A549 treated with AZD2906 at 1 μM for 4 hours (cell line): ENCODE data around the gene CAMK4. TPM values are rescaled to one million over a fixed set of nuclear protein-coding genes. Genes with fewer than 3 reads are reported as not detected.

Source experiments
- total RNA-seq: library from RNA; stranded (reverse); fragments of 200-300 nt; extraction: Qiagen RNA extraction; gene quantifications from 5 replicates; pipeline ENCODE4 v1.2.3, GENCODE V29; 2022

CAMK4 gene
- 0.01 to 0.16 TPM (median 0.07 TPM) in 5 replicates for total RNA-seq

DNA sequence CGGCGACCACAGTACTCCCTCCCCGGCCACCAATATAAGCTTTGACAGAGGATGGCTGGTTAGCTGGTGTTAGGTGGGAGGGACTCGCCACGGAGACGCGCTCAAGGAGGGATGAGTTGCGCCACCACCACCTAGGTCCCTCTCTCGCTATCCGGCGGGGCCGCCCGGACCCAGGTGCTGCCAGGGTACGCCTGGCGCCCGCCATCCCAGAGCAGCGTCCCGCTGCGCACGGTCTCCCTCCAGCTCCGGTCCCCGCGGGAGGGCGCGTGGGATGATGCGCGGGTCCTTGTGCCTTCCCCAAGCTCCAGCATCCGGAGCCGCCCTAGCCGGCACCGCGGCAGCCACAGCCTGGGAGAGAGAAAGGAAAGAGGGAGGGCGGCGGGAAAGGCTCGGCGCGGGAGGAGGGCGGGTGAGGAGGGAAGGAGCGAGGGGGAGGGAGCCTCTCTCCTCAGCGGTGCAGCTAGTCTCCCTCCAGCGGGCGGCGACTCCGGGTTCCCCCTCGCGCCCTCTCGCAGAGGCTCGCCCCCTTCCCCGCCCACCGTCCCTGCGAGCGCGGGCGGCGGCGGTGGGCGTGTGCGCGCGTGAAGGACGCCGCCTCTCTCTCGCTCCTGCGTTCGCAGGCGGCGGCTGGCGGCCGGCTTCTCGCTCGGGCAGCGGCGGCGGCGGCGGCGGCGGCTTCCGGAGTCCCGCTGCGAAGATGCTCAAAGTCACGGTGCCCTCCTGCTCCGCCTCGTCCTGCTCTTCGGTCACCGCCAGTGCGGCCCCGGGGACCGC is at the start of gene CAMK4:
Gene CAMK4, plus strand, starts transcription at position 598 of the 774 bp plus-strand sequence. Its CDS starts 100 bp downstream, at position 698.

DNA sequence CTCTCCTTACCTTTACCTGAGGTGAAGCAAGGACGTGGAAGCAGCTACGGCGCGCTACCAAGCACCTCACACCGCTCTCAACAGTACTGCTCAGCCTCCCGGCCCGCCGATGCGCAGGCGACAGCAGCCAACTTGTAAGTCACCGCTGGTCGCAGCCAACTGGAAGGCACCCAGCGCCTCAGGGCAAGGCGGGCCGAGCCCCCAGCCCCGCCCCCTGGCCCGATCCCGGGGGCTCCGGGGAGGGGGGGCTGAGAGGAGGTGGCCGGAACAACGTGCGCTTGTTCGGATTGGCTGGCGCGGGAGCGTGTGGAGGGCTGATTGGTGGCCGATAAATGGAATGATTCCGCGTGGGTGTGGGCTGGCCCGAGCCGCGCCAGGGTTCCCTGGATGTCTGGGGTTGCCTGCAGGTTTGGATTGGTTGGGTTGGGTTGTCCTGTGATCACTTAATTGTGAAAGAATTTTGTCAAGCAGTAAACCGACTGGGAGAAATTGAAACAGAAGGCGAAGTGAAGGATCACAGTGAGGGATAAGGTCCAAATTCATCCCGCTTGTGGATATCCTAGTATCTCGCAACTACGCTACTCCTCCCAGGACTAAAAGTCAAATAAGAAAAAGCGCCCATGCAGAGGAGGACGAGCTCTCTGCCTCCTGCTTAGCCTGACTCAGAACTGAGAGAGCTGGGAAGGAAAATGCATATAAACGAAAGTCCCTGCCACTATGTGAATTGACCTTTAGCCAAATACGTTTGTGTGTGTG is 288.4 kb downstream of the CAMK4 start, which contains the start of gene STARD4:
Gene STARD4, minus strand, starts transcription at position 161 of the 756 bp plus-strand sequence. CDS start 5,102 bp downstream, outside the sequence.

Other genes starting within 250 kb of the CAMK4 start
- gene TSLP, start 152.7 kb upstream of the CAMK4 start, total RNA-seq: not detected in 5 replicates
- gene WDR36, start 132.0 kb upstream of the CAMK4 start, total RNA-seq: 11.6 to 17.0 TPM (median 14.0 TPM) in 5 replicates